SK-N-SH treated with all-trans-retinoic acid at 6 μM for 48 hours (cell line): ENCODE measurements around the gene TACR1.
A peak's percentile ranks its signal among the peaks of the same experiment; 100 is the strongest.
"Not testable (repeated sequence)": the region's sequence is repeated elsewhere in the genome, so short reads cannot be mapped to it uniquely, and the experiment has no call there.

Experiments
- ATAC-seq: fragments of 200-7000 bp; cut with Tn5 transposase; 3 replicates; pipeline ENCODE4 v1.9.1; 2020; ENCODE audit warnings: mild to moderate bottlenecking, moderate library complexity
- ARNTL ChIP-seq: fragments of 450-650 bp; formaldehyde crosslinking; IDR thresholded peaks from 2 replicates; pipeline ENCODE4 v1.5.0; 2020; ENCODE audit warnings: low read depth, mild to moderate bottlenecking, moderate library complexity, borderline replicate concordance
- CREB5 ChIP-seq: fragments of 250-450 bp; sonication (Bioruptor Pico); IDR thresholded peaks from 2 replicates; pipeline ENCODE4 v1.5.1; 2020; ENCODE audit warnings: low read depth, mild to moderate bottlenecking, moderate library complexity
- CSRNP3 ChIP-seq: fragments of 250-450 bp; sonication (Bioruptor Pico); IDR thresholded peaks from 2 replicates; pipeline ENCODE4 v1.5.1; 2021; ENCODE audit warnings: mild to moderate bottlenecking, moderate library complexity
- ESRRG ChIP-seq: fragments of 250-450 bp; sonication (Bioruptor Pico); IDR thresholded peaks from 2 replicates; pipeline ENCODE4 v1.6.1; 2021; ENCODE audit warnings: mild to moderate bottlenecking
- GLIS3 ChIP-seq: fragments of 250-450 bp; sonication (Bioruptor Pico); IDR thresholded peaks from 2 replicates; pipeline ENCODE4 v1.5.0; 2020; ENCODE audit warnings: mild to moderate bottlenecking, moderate library complexity
- PATZ1 ChIP-seq: fragments of 250-450 bp; sonication (Bioruptor Pico); IDR thresholded peaks from 2 replicates; pipeline ENCODE4 v1.8.0; 2020; ENCODE audit warnings: mild to moderate bottlenecking, moderate library complexity, borderline replicate concordance
- POU6F1 ChIP-seq: fragments of 250-450 bp; sonication (Bioruptor Pico); IDR thresholded peaks from 2 replicates; pipeline ENCODE4 v1.8.0; 2021; ENCODE audit warnings: low read depth, mild to moderate bottlenecking, moderate library complexity, borderline replicate concordance
- PPARA ChIP-seq: fragments of 250-450 bp; sonication (Bioruptor Pico); IDR thresholded peaks from 2 replicates; pipeline ENCODE4 v1.5.0; 2020; ENCODE audit warnings: mild to moderate bottlenecking, borderline replicate concordance
- SNAI2 ChIP-seq: fragments of 250-450 bp; sonication (Bioruptor Pico); IDR thresholded peaks from 2 replicates; pipeline ENCODE4 v1.5.0; 2020; ENCODE audit warnings: mild to moderate bottlenecking, moderate library complexity
- TCF4 ChIP-seq: fragments of 250-450 bp; sonication (Bioruptor Pico); IDR thresholded peaks from 2 replicates; pipeline ENCODE4 v1.8.0; 2021; ENCODE audit warnings: mild to moderate bottlenecking, moderate library complexity, borderline replicate concordance
- TOX ChIP-seq: fragments of 250-450 bp; sonication (Bioruptor Pico); IDR thresholded peaks from 2 replicates; pipeline ENCODE4 v1.8.0; 2021; ENCODE audit warnings: mild to moderate bottlenecking, moderate library complexity, borderline replicate concordance
- ZC3H10 ChIP-seq: fragments of 250-450 bp; sonication (Bioruptor Pico); IDR thresholded peaks from 2 replicates; pipeline ENCODE4 v1.5.1; 2021; ENCODE audit warnings: mild to moderate bottlenecking, moderate library complexity
- ZFP30 ChIP-seq: fragments of 450-650 bp; formaldehyde crosslinking; IDR thresholded peaks from 2 replicates; pipeline ENCODE4 v1.5.0; 2022; ENCODE audit warnings: mild to moderate bottlenecking, moderate library complexity
- ZNF8 ChIP-seq: fragments of 450-650 bp; formaldehyde crosslinking; IDR thresholded peaks from 2 replicates; pipeline ENCODE4 v1.5.0; 2020; ENCODE audit warnings: mild to moderate bottlenecking, moderate library complexity

Gene TACR1

GRCh38 chr2:75222527-75222926 is 23.2 kb upstream of the TACR1 start (continued):
- no peak for TF ChIP-seq CSRNP3 (CRISPR knock-in tag)
- TF ChIP-seq ZNF8 (CRISPR knock-in tag) = no peak
- TF ChIP-seq TOX (CRISPR knock-in tag) = no peak
- TF ChIP-seq PPARA (CRISPR knock-in tag) = no peak
- no peak for TF ChIP-seq PATZ1 (CRISPR knock-in tag)

GRCh38 chr2:75221862-75222261 is 22.5 kb upstream of the TACR1 start:
- ATAC-seq = peak; percentile 79
- no peak for TF ChIP-seq PPARA (CRISPR knock-in tag)
- no peak for TF ChIP-seq ZFP30
- no peak for TF ChIP-seq GLIS3
- TF ChIP-seq ESRRG (CRISPR knock-in tag) = no peak
- no peak for TF ChIP-seq TCF4 (CRISPR knock-in tag)
- TF ChIP-seq POU6F1 (CRISPR knock-in tag) = no peak
- no peak for TF ChIP-seq CREB5
- TF ChIP-seq ARNTL (CRISPR knock-in tag) = no peak
- no peak for TF ChIP-seq SNAI2 (CRISPR knock-in tag)

- not testable (repeated sequence) for ATAC-seq
Measured at GRCh38 chr2:75219213-75219612, 19.9 kb upstream of the TACR1 start.

- TF ChIP-seq ZC3H10 (CRISPR knock-in tag) = no peak
- no peak for TF ChIP-seq ESRRG (CRISPR knock-in tag)
- TF ChIP-seq POU6F1 (CRISPR knock-in tag) = no peak
- TF ChIP-seq CREB5 = no peak
- no peak for TF ChIP-seq PATZ1 (CRISPR knock-in tag)
- no peak for TF ChIP-seq PPARA (CRISPR knock-in tag)
- ATAC-seq = no peak
Measured at GRCh38 chr2:75211266-75211770, 12.0 kb upstream of the TACR1 start.
